RCC 7860 (cell line): Measurements from ENCODE around the gene RLIM.
"Not testable (repeated sequence)": the region's sequence is repeated elsewhere in the genome, so short reads cannot be mapped to it uniquely, and the experiment has no call there.

Experiments used
- DNase-seq: peaks from one replicate; pipeline ENCODE4 v3.0.0-alpha.2; 2015; ENCODE audit warnings: low spot score
- FAIRE-seq: peaks from 2 replicates; lab custom pipeline; 2012; peaks lifted over from hg19 to GRCh38; lab: Jason Lieb, UNC

Gene RLIM, protein sequence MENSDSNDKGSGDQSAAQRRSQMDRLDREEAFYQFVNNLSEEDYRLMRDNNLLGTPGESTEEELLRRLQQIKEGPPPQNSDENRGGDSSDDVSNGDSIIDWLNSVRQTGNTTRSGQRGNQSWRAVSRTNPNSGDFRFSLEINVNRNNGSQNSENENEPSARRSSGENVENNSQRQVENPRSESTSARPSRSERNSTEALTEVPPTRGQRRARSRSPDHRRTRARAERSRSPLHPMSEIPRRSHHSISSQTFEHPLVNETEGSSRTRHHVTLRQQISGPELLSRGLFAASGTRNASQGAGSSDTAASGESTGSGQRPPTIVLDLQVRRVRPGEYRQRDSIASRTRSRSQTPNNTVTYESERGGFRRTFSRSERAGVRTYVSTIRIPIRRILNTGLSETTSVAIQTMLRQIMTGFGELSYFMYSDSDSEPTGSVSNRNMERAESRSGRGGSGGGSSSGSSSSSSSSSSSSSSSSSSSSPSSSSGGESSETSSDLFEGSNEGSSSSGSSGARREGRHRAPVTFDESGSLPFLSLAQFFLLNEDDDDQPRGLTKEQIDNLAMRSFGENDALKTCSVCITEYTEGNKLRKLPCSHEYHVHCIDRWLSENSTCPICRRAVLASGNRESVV

DNA sequence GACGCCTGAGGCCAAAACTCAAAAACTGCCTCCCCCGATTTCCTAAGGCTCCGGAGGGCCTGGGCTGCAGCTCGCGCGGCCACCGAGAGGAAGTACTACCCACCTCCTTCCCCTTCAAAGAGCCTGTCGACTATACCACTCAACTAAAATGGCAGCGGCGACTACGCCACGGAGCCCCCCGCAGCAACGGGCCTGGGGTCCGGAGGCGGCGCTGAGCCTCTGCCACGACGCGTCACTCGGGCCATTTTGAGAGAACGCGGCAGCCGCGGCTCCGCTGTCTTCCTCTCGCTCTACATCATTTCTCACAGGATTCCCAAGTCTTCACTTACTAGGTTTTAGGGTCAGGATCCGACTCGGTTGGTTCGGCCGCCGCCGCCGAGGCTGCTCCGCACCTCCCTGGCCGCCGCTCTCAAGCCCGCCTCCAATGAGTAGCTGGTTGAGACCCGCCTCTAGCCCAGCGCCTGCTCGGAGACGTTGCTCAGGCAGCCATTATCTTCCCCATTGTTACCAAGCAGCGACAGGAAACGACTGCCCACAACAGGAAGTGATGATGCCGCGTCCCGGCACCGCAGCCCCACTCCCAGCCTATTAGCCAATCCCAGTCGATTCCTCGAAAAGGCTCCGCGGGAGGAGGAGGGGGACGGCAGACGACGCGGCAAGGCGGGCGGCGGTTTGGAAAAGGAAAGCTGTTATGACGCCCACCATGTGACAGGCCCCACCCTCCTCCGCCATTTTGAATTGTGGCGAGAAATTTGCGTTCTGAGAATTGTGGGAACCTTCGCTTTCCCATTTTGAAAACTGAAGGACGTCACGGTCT, at the start of gene RLIM:
RLIM (minus strand) TSS at position 532 of the 817 bp plus-strand sequence. CDS start 18,647 bp downstream, outside the sequence.
- FAIRE-seq (peak; percentile 94), DNase-seq (peak; percentile 82)

DNA sequence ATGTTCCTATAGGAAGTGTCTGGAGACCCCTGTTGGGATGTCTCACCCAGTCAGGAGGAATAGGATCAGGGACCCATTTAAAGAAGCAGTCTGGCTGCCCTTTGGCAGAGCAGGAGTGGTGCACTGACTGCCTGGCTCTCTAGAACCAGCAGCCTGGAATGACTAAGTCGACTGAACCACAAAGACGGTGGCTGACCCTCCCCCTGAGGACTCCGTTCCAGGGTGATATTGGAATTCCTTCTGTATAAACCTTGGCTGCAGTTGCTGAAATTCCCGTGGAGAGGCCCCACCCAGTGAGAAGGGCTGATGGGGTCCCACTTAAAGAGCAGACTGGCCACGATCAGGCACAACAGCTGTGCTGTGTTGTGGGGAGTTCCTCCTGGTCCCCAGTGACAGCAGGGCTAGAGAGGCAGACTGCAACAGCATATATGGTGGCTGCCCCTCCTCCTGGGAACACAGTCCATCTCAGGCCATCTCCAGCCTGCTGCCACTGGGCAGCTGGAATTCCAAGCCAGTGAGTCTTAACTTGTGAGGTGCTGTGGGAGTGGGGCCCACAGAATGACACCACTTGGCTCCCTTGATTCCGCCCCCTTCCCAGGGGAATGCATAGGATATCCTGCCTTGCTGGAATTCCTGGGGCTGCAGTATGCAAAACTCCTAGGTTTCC, 41.8 kb upstream of the RLIM start:
- peak; percentile 61 for DNase-seq
- FAIRE-seq: peak; percentile 4

DNA sequence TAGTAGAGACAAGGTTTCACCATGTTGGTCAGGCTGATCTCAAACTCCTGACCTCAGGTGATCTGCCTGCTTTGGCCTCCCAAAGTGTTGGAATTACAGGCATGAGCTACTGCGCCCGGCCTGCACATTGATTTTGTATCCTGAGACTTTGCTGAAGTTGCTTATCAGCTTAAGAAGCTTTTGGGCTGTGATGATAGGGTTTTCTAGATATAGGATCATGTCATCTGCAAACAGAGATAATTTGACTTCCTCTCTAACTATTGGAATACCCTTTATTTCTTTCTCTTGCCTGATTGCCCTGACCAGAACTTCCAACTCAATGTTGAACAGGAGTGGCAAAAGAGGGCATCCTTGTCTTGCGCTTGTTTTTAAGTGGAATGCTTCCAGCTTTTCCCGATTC, 40.5 kb upstream of the RLIM start:
- DNase-seq, FAIRE-seq: not testable (repeated sequence)

DNA sequence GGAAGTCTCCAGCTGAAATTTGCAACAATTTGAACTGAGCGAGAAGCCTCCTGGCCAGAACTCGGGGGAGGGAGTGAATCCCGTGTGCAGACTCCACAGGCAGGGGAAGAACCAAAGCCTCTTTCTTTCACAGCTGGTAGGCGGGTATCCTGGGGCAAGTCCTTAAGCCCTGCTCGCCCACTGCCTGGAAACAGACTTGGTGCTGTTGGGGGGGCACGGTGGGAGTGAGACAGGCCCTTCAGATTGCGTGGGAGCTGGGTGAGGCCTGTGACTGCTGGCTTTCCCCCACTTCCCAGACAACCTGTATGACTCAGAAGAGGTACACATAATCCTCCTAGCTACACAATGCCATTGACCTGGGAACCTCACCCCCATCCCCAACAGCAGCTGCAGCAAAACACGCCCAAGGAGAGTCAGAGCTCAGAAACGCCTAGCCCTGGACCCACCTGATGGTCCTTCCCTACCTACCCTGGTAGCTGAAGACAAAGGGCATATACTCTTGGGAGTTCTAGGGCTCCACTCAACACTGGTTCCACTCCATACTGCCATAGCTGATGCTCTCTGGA, 22.4 kb upstream of the RLIM start:
- no peak for FAIRE-seq
- DNase-seq: no peak

DNA sequence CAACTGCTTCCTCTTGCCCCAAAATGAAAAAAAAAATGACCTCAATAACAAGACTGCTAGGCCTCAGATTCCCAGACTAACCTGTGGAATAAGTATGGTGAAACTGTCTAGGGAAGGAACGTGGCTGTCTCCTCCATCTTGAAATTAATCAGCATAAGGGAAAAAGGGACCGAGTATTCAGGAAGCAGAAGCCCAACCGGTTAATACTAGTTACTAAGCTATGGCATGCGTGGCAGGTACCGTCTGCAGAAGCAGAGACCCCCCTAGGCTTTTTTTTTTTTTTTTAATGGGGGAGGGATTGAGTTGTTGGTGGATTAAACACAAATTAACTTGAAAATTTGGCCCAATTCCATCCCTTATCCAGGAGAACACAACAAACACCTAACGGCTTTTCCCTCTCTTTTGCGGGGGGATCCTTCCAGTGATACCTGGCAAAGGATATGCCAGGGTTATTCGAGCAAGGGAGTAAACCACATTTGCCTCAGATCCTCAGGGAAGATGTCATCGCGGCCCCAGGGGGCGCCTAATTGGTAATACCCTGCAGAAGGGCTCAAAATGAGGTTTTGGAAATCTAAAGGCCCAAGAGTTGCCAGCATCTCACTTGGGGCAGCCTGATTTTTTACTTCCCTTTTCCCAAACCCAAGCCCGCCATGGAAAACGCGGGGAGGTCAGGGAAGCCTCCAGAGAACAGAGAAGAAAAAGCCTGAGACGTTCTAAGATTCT, 893 bp downstream of the RLIM start:
- no peak for FAIRE-seq
- peak; percentile 25 for DNase-seq

DNA sequence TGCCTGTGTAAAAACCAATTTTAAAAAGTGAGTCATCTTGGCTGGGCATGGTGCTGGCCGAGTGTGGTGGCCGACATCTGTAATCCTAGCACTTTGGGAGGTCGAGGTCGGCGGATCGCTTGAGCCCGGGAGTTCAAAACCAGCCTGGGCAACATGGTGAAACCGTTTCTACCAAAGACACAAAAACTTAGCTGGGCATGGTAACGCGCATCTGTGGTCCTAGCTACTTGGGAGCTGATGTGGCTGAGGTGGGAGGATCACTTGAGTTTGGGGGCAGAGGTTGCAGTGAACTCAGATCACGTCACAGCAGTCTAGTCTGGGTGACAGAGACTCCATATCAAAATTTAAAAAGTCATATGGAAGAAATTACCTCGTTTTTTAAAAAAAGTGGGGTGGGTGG, 7.6 kb downstream of the RLIM start:
- FAIRE-seq (no peak), DNase-seq (no peak)

DNA sequence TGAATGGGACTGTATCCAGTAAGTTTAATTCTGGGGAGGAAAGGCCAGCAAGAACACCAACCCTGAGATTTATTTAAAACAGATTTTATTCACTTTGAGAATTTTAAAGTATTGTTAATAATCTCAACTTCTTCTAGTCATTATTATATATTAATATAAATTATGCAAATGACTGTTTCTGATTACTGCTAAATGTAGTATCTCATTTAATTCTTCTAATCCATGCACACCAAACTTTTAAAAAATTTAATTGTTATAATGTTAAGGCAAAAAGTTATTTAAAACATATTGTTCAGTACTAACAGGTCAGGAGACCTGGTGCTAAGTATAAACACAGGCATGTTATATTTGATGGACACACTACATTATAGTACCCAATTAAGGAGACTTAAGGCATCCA, 8.1 kb downstream of the RLIM start:
- DNase-seq: no peak
- no peak for FAIRE-seq

DNA sequence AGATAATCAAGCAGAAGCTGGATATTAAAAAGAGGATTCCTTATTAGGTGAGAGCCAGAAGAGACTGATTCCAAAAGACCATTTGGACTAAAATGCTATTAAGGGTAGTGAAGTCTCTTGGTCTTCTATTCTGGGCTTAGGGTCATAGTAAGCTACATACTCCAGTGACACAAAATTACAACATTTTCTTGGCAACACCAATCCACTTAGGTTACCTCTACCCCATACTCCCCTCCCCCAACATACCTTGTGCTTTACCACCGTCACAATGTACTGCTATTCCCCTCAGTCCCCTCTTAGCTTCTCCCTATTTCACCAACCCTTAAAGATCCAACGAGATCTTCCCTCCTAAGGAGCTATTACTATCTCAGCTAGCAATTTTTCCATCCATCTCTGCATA, 11.4 kb downstream of the RLIM start:
- no peak for FAIRE-seq
- DNase-seq: no peak

DNA sequence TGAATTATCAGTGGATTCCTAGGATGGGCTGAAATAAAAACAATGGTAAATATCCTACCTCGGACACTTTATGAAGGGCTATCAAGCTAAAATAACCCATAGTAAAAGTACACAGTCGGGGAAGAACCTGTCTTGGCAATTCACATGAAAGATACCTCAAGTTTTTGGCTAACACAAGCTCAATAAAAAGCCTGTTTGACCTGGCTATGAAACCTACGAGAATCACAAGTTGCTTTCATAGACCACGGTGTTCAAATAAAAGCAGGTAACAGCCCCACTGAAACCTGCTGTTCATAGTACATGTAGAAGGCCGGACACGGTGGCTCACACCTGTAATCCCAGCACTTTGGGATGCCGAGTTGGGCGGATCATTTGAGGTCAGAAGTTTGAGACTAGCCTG, 12.3 kb downstream of the RLIM start:
- FAIRE-seq (no peak), DNase-seq (no peak)

DNA sequence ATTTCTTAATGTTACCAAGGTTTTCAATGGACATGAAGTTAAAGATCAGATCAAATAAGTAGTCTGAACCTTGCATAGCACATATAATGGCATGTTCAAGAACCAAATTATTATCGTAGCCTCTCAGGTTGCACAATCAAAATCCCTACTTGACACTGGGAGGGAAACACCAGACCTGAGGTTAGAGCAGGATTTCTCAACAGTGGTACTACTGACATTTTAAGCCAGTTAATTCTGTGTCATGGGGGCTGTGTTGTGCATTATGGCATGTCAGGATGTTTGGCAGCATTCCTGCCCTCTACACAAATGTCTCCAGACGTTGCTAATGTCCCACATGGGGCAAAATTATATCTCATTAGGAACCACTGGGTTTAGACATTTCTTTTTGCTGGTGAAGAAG, 20.8 kb downstream of the RLIM start:
- no peak for DNase-seq
- FAIRE-seq: no peak

DNA sequence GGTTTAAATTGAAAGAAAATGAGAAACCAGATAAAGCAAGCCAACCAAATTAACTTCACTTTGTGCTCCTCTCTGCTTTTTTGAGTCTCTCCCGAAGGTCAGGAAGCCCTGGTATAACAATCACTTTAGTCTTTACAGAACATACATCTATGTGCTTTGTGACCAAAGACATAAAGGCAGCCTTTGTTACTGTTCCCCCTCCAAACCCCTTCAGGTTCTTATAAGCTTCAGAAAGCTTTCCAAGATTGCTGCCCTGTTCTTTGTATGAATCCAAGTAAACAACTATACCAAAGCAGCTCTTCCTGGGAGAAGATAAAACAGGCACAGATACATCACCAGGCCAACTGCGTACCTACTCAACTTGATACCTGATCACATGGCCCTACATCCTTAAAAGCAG, 28.7 kb downstream of the RLIM start:
- no peak for FAIRE-seq
- no peak for DNase-seq

DNA sequence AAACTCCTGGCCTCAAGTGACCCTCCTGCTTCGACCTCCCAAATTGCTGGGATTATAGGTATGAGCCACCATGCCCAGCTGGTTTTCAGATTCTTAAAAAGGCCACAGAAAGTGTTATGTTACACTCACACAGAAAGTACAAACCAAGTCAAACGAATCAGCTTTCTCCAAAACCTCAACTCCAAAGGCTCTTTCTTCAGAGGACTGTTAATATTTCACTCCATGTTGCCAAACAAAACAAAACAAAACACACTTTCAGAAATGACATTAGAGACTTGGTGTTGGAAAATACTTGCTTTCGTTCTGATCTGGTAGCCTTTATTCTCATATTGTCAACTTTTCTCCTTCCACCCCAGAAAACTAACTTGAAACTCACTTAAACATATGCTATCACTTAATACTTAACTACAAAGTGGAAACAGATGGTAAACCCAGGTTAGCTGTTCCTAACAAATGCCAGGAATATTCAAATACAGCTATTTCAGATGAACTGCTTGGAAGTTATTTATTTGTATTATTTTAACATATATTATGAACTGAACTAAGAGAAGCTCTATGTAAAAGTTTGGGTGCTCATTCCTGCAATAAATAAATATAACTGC, 34.7 kb downstream of the RLIM start:
- no peak for FAIRE-seq
- DNase-seq: no peak

DNA sequence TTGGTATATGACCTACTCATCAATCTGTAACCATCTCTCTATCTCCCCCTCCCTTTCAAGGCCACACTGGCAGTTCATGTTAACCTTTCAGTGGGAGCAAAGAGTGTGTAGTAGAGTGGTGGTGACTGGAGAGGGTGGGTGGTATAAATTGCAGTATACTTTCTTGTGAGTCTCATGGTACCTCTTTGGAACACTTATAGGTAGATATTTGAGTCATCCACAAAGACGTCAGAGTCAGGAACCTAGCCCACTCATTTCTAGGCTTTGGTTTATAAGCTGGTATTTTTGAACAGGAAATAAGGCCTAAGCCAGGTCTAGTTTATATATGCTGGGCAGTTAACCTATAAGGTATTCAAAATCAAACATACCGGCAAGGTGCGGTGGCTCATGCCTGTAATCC, 36.3 kb downstream of the RLIM start:
- DNase-seq (no peak), FAIRE-seq (no peak)

DNA sequence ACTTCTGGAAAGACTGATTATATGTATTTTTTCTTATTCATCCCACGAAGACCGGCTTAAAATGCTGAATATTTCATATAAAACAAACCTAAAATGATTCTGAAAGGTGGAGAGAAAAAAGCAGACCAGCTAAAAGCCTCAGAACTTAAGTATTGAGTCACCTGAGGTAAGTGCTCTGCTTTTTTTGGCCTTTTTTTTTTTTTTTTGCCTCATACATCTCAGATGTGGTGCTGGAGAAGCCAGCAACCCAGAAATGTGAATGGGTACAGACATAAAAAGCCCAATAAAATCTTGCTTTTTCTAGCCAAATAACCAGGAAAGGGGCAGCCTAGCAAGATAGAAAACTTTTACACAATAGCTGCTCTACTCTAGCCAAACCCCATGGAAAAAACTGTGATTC, 57.0 kb downstream of the RLIM start:
- DNase-seq: no peak

DNA sequence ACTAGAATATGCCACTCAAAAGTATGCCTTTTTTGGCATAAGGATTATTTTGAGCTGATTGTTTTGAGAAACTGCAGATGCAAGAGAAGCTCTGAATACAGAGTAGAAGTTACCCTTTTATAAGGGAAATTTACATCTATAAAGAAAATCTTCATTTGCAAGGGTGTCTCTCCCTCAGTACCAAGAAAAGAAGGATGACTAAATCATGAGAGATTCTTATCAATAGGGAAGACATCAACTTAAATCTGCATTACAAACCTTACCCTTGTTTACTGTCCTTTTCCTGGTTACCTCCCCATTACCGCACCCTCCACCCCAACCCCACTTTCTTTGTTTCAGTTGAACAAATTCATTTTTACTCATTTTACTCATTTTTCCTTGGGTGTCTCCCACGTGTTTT, 62.5 kb downstream of the RLIM start:
- DNase-seq (no peak), FAIRE-seq (no peak)

More for the DNA sequence above, 57.0 kb downstream of the RLIM start:
- FAIRE-seq: no peak

DNA sequence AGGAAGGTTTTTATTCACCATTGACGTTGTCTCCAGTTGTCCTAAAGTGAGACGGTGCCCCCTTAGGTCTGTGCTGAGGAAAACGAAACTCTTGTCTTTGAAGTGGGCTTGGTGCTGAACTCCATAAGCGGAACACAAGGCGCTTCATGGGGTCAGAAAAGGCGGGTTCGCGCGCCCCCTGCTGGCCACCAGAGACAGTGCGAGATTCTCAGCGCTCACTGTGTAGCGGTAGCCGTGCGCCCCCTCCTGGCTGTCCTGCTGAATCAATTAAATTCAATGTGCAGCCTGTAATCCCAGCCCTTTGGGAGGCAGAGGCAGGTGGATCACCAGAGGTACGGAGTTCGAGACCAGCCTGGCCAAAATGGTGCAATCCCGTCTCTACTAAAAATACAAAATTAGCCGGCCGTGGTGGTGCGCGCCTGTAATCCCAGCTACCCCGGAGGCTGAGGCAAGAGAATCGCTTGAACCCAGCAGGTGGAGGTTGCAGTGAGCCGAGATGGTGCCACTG, 64.1 kb downstream of the RLIM start:
- peak; percentile 51 for DNase-seq
- no peak for FAIRE-seq

DNA sequence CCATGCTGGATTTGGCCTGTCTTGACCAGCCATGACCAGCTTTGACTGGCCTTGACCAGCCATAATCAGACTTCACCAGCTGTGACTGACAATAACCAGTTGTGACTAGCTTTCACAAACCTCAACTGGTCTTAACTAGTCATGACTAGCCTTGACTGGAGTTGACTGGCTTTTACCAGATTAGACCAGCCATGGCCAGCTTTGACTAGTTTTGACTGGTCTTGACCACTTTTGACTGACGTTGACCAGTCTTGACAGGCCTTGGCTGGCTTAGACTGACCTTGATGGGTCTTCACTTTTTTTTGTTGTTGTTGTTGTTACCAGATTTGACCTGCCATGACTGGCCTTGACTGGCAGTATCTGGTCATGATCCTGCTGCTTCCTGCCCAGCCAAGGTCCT, 67.4 kb downstream of the RLIM start:
- FAIRE-seq: no peak
- no peak for DNase-seq

DNA sequence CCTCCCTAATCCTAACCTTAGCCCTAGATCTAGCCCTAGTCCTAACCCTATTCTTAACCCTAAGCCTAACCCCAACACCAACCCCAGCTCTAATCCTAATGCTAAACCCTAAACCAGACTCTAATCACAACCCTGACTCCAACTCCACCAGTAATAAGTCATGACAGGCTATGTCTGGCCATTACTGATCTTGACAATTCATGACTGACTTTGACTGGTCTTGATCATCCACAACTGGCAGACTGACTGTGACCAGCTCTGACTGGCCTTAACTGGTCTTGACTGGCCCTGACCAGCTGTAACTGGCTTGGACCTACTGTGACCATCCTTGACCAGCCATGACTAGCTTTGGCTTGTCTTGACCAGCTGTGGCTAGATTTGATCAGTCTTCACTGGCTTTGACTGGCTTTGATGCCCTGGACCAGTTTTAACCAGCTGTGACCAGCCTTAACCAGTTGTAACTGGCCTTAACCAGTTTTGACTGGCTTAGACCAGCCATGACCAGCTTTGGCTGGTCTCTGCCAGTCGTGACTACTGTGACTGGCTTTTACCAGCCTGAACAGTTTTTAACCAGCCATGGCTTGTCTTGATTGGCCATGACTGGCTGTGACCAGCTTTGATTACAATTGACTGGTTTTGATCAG, 68.4 kb downstream of the RLIM start:
- FAIRE-seq (no peak), DNase-seq (no peak)

DNA sequence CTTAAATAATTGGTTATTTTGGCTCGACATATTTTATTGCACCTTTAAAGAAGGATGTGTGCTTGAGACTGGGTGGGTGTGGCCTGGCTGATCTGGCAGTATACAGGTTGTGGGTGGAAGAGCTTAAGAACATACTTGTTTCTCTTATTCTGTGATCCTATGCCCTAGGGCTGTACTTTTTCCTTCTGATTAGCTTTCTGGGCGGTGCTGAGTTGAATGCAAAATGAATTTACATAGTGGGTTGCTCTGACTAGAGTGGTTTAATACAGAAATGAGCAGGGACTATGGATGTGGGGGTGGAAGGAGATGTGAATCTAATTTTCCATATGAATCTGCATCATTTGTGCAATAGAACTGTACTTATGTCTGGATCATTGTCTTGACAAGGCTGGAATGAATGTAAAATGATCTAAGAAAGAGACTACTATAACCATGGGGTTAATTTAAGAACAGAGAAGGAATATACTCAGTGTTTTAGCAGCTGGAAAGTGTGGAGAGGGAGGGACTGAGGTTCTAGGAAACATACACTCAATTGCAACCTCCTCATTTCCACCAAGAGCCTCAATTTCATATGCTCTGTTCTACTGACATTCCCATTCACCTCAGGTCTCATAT, 73.7 kb downstream of the RLIM start:
- no peak for DNase-seq
- FAIRE-seq: no peak
